IPS-18c (cell line): ENCODE data around the gene DBT.
"Not testable (repeated sequence)": the region's sequence is repeated elsewhere in the genome, so short reads cannot be mapped to it uniquely, and the experiment has no call there.

ENCODE experiments used
- H3K4me3 ChIP-seq: 2 replicates; pipeline ENCODE4 v1.7.0; 2013; ENCODE audit warnings: low read depth, mild to moderate bottlenecking, low read length, moderate library complexity; ENCODE audit not compliant: insufficient read depth
- H3K9me3 ChIP-seq: one replicate; pipeline ENCODE4 v1.6.1; 2013; ENCODE audit warnings: mild to moderate bottlenecking, low read length, moderate library complexity; ENCODE audit not compliant: control insufficient read depth, insufficient read depth

Gene DBT

GRCh38 chr1:100219883-100220282 is 29.8 kb downstream of the DBT start:
- H3K9me3 ChIP-seq, result no peaks in the 10 kb centered on the region

GRCh38 chr1:100219457-100219856 is 30.2 kb downstream of the DBT start:
- H3K9me3 ChIP-seq, result no peaks in the 10 kb centered on the region
- no peak overlapping the region for H3K4me3 ChIP-seq

More at GRCh38 chr1:100219883-100220282, 29.8 kb downstream of the DBT start:
- no peak overlapping the region for H3K4me3 ChIP-seq

GRCh38 chr1:100217834-100218233 is 31.8 kb downstream of the DBT start:
- peaks cover 2% of the 10 kb centered on the region for H3K9me3 ChIP-seq
- no peak overlapping the region for H3K4me3 ChIP-seq

GRCh38 chr1:100215101-100215500 is 34.5 kb downstream of the DBT start:
- Histone ChIP-seq H3K9me3 (peaks cover 2% of the 10 kb centered on the region), H3K4me3 (no peak overlapping the region)

GRCh38 chr1:100213141-100213540 is 36.5 kb downstream of the DBT start:
- Histone ChIP-seq H3K4me3 (no peak overlapping the region), H3K9me3 (peaks cover 2% of the 10 kb centered on the region)

GRCh38 chr1:100206301-100206700 is 43.3 kb downstream of the DBT start:
- Histone ChIP-seq H3K9me3 (no peaks in the 10 kb centered on the region), H3K4me3 (no peak overlapping the region)

- not testable (repeated sequence) for H3K9me3 ChIP-seq, H3K4me3 ChIP-seq
These were observed 44.0 kb downstream of the DBT start for GRCh38 chr1:100205593-100205992.

GRCh38 chr1:100205103-100205502 is 44.5 kb downstream of the DBT start:
- H3K9me3 ChIP-seq, H3K4me3 ChIP-seq: not testable (repeated sequence)

- H3K4me3 ChIP-seq, H3K9me3 ChIP-seq: not testable (repeated sequence)
These were observed 46.9 kb downstream of the DBT start for GRCh38 chr1:100202703-100203102.

GRCh38 chr1:100200060-100200459 is 49.6 kb downstream of the DBT start:
- not testable (repeated sequence) for H3K9me3 ChIP-seq, H3K4me3 ChIP-seq

- Histone ChIP-seq H3K4me3 (no peak overlapping the region), H3K9me3 (no peaks in the 10 kb centered on the region)
These were observed 51.0 kb downstream of the DBT start for GRCh38 chr1:100198596-100198995.

- H3K9me3 ChIP-seq, result no peaks in the 10 kb centered on the region
- no peak overlapping the region for H3K4me3 ChIP-seq
These were observed 61.0 kb downstream of the DBT start for GRCh38 chr1:100188617-100189016.

- Histone ChIP-seq H3K9me3 (no peaks in the 10 kb centered on the region), H3K4me3 (no peak overlapping the region)
These were observed 61.7 kb downstream of the DBT start for GRCh38 chr1:100187912-100188311.

GRCh38 chr1:100184536-100184935 is 65.1 kb downstream of the DBT start:
- H3K4me3 ChIP-seq, result no peak overlapping the region
- H3K9me3 ChIP-seq, result no peaks in the 10 kb centered on the region

- Histone ChIP-seq H3K4me3 (no peak overlapping the region), H3K9me3 (no peaks in the 10 kb centered on the region)
These were observed 66.3 kb downstream of the DBT start for GRCh38 chr1:100183370-100183769.

- Histone ChIP-seq H3K9me3 (no peaks in the 10 kb centered on the region), H3K4me3 (no peak within 1 kb of the TSS)
These were observed 71.5 kb downstream of the DBT start, which contains the start of gene LRRC39 for GRCh38 chr1:100178091-100178490. Gene LRRC39, minus strand, starts transcription at chr1:100178256. Its CDS starts 9,740 bp downstream, at chr1:100168516.

GRCh38 chr1:100177295-100178041 is 72.2 kb downstream of the DBT start:
- Histone ChIP-seq H3K4me3 (no peak overlapping the region), H3K9me3 (no peaks in the 10 kb centered on the region)

- H3K9me3 ChIP-seq, result no peaks in the 10 kb centered on the region
- H3K4me3 ChIP-seq, result no peak overlapping the region
These were observed 81.6 kb downstream of the DBT start for GRCh38 chr1:100168051-100168450.

GRCh38 chr1:100164702-100165101 is 84.9 kb downstream of the DBT start:
- Histone ChIP-seq H3K4me3 (no peak overlapping the region), H3K9me3 (no peaks in the 10 kb centered on the region)
